H9 (cell line): ENCODE data around the gene PERCC1. TPM values are rescaled to one million over a fixed set of nuclear protein-coding genes. Genes with fewer than 3 reads are reported as not detected.

Source experiments
- DNase-seq: peaks from one replicate; pipeline ENCODE4 v3.0.0-alpha.2; 2017
- H2AFZ ChIP-seq: one replicate; pipeline ENCODE4 v1.6.1; 2013; ENCODE audit warnings: mild to moderate bottlenecking, low read length, control low read depth, moderate library complexity
- H2AK5ac ChIP-seq: 2 replicates; pipeline ENCODE4 v1.6.1; 2013; ENCODE audit warnings: low read length, control low read depth, mixed read lengths; ENCODE audit not compliant: insufficient read length
- H2BK120ac ChIP-seq: one replicate; pipeline ENCODE4 v1.6.1; 2013; ENCODE audit warnings: low read depth, mild to moderate bottlenecking, low read length, control low read depth, inconsistent platforms; ENCODE audit not compliant: poor library complexity, severe bottlenecking
- H2BK12ac ChIP-seq: 2 replicates; pipeline ENCODE4 v1.6.1; 2013; ENCODE audit warnings: low read length, control low read depth, mixed read lengths, low read depth; ENCODE audit not compliant: insufficient read length
- H2BK15ac ChIP-seq: 2 replicates; pipeline ENCODE4 v1.6.1; 2013; ENCODE audit warnings: low read depth, low read length, control low read depth
- H2BK20ac ChIP-seq: one replicate; pipeline ENCODE4 v1.6.1; 2013; ENCODE audit warnings: low read depth, mild to moderate bottlenecking, low read length, control low read depth, inconsistent platforms; ENCODE audit not compliant: poor library complexity, severe bottlenecking
- H2BK5ac ChIP-seq: 2 replicates; pipeline ENCODE4 v1.6.1; 2013; ENCODE audit warnings: low read length, control low read depth, mixed read lengths; ENCODE audit not compliant: insufficient read length
- H3K14ac ChIP-seq: 2 replicates; pipeline ENCODE4 v1.6.1; 2013; ENCODE audit warnings: low read length, control low read depth; ENCODE audit not compliant: insufficient read depth
- H3K18ac ChIP-seq: 2 replicates; pipeline ENCODE4 v1.6.1; 2013; ENCODE audit warnings: low read depth, mild to moderate bottlenecking, mixed read lengths, low read length, control low read depth; ENCODE audit not compliant: insufficient read length
- H3K23ac ChIP-seq: 2 replicates; pipeline ENCODE4 v1.6.1; 2013; ENCODE audit warnings: low read length, control low read depth, mixed read lengths, low read depth; ENCODE audit not compliant: insufficient read length
- H3K23me2 ChIP-seq: 2 replicates; pipeline ENCODE4 v1.6.1; 2013; ENCODE audit warnings: low read depth, mild to moderate bottlenecking, mixed read lengths, low read length, control low read depth; ENCODE audit not compliant: insufficient read length, poor library complexity, severe bottlenecking
- H3K27ac ChIP-seq: 2 replicates; pipeline ENCODE4 v1.5.1; 2013; ENCODE audit warnings: low read length, control low read depth, mixed read lengths, low read depth; ENCODE audit not compliant: insufficient read length
- H3K27me3 ChIP-seq: 2 replicates; pipeline ENCODE4 v1.6.1; 2013; ENCODE audit warnings: low read length, control low read depth, inconsistent platforms; ENCODE audit not compliant: insufficient read depth
- H3K4ac ChIP-seq: 2 replicates; pipeline ENCODE4 v1.6.1; 2013; ENCODE audit warnings: low read depth, mild to moderate bottlenecking, control low read depth, inconsistent platforms, low read length, moderate library complexity
- H3K4me1 ChIP-seq: 2 replicates; pipeline ENCODE4 v1.6.1; 2013; ENCODE audit warnings: low read length, control low read depth, inconsistent platforms; ENCODE audit not compliant: insufficient read depth
- H3K4me2 ChIP-seq: 2 replicates; pipeline ENCODE4 v1.6.1; 2013; ENCODE audit warnings: low read length, control low read depth, mixed read lengths; ENCODE audit not compliant: insufficient read length, insufficient read depth
- H3K56ac ChIP-seq: 2 replicates; pipeline ENCODE4 v1.6.1; 2013; ENCODE audit warnings: low read depth, mild to moderate bottlenecking, mixed read lengths, low read length, control low read depth; ENCODE audit not compliant: insufficient read length
- H3K79me1 ChIP-seq: 2 replicates; pipeline ENCODE4 v1.6.1; 2013; ENCODE audit warnings: low read depth, mild to moderate bottlenecking, moderate library complexity, low read length, control low read depth, inconsistent platforms; ENCODE audit not compliant: insufficient read depth, poor library complexity, severe bottlenecking
- H3K79me2 ChIP-seq: 2 replicates; pipeline ENCODE4 v1.6.1; 2013; ENCODE audit warnings: low read length, control low read depth, inconsistent platforms; ENCODE audit not compliant: insufficient read depth
- H3K9ac ChIP-seq: 2 replicates; pipeline ENCODE4 v1.6.1; 2013; ENCODE audit warnings: low read length, control low read depth, mixed read lengths; ENCODE audit not compliant: insufficient read length; ENCODE audit errors: extremely low read depth
- H3K9me3 ChIP-seq: one replicate; pipeline ENCODE4 v1.6.1; 2013; ENCODE audit warnings: low read depth, low read length, inconsistent platforms; ENCODE audit not compliant: control insufficient read depth
- H3T11ph ChIP-seq: one replicate; pipeline ENCODE4 v1.6.1; 2013; ENCODE audit warnings: mild to moderate bottlenecking, low read length, control low read depth, inconsistent platforms
- H4K20me1 ChIP-seq: one replicate; pipeline ENCODE4 v1.6.1; 2013; ENCODE audit not compliant: control insufficient read depth, insufficient read length, insufficient read depth
- H4K5ac ChIP-seq: 2 replicates; pipeline ENCODE4 v1.6.1; 2013; ENCODE audit warnings: low read depth, mild to moderate bottlenecking, mixed read lengths, low read length, control low read depth; ENCODE audit not compliant: insufficient read length
- H4K8ac ChIP-seq: replicated peaks from 2 replicates; pipeline ENCODE4 v1.6.1; 2013; ENCODE audit warnings: low read length, control low read depth, mixed read lengths, low read depth; ENCODE audit not compliant: insufficient read length
- H4K91ac ChIP-seq: 2 replicates; pipeline ENCODE4 v1.6.1; 2013; ENCODE audit warnings: low read depth, mild to moderate bottlenecking, moderate library complexity, mixed read lengths, low read length, control low read depth; ENCODE audit not compliant: insufficient read length
- H3K27ac Mint-ChIP-seq, 3 experiments: 2 replicates in 2 of 3; 3 replicates in 1 of 3; pipeline ENCODE4 v1.8.0; 2020 to 2021; ENCODE audit warnings: mixed read lengths in 3 of 3, mild to moderate bottlenecking in 1 of 3, moderate library complexity in 1 of 3
- H3K27me3 Mint-ChIP-seq: 2 replicates; pipeline ENCODE4 v1.8.0; 2021; ENCODE audit warnings: low read depth, mild to moderate bottlenecking, moderate library complexity, mixed read lengths
- H3K36me3 Mint-ChIP-seq, 3 experiments: 2 replicates in 2 of 3; 3 replicates in 1 of 3; pipeline ENCODE4 v1.8.0; 2020 to 2021; ENCODE audit warnings: low read depth in 3 of 3, mixed read lengths in 3 of 3; ENCODE audit not compliant: insufficient read depth in 1 of 3
- H3K4me1 Mint-ChIP-seq, 2 experiments: 2 replicates each; pipeline ENCODE4 v1.8.0; 2020; ENCODE audit warnings: mixed read lengths in 2 of 2
- H3K4me3 Mint-ChIP-seq, 2 experiments: 2 replicates in 1 of 2; 3 replicates in 1 of 2; pipeline ENCODE4 v1.8.0; 2020 to 2021; ENCODE audit warnings: mild to moderate bottlenecking in 2 of 2, mixed read lengths in 2 of 2, moderate library complexity in 1 of 2
- H3K9me3 Mint-ChIP-seq, 2 experiments: 2 replicates in 1 of 2; 3 replicates in 1 of 2; pipeline ENCODE4 v1.8.0; 2020; ENCODE audit warnings: mild to moderate bottlenecking in 2 of 2, mixed read lengths in 2 of 2, moderate library complexity in 1 of 2
- WGBS: extraction: QIAGEN DNeasy Blood & Tissue Kit; methylation state at CpG from one replicate; pipeline ENCODE4 v1.1.7; 2013; ENCODE audit warnings: missing lambda C conversion rate, low lambda C conversion rate, mixed read lengths; ENCODE audit not compliant: insufficient read length; ENCODE audit errors: extremely low coverage; 5-methylcytosine and 5-hydroxymethylcytosine counted together
- total RNA-seq: library from RNA; stranded (reverse); gene quantifications from 2 replicates; pipeline ENCODE4 v1.2.1, GENCODE V29; 2021
- TF ChIP-seq, protein P1 (sequence below): fragments of 200-600 bp; sonication (generic); conservative IDR thresholded peaks from 3 replicates; pipeline ENCODE4 v1.8.0; 2021; ENCODE audit warnings: antibody characterized with exemption, mild to moderate bottlenecking

PERCC1 gene
- total RNA-seq, 1 experiment from 2014 or later: not detected

DNA sequence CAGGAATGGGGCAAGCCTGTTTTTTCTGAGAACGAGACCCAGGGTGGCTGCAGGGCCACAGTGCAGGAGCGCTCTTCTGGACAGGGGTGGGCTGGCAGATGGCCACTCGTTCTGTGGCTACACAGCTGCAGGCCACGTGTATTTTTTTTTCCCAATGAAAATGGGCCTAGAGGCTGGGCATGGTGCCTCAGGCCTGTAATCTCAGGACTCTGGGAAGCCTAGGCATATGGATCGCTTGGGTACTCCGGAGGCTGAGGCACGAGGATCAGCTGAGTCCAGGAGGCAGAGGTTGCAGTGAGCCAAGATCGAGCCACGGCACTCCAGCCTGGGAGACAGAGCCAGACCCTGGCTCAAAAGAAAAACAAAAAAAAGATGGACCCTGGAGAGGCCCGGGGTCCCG, 23.1 kb upstream of the PERCC1 start:
- no peaks in the 10 kb centered on the region for H3K9me3 Mint-ChIP-seq
- no peaks in the 10 kb centered on the region for H3K23me2 ChIP-seq
- no peaks in the 10 kb centered on the region for H3K27me3 ChIP-seq
- H4K20me1 ChIP-seq: no peaks in the 10 kb centered on the region
- H3K4me3 Mint-ChIP-seq: peak overlapping the region; percentile 69 to 70
- no peaks in the 10 kb centered on the region for H3K27me3 Mint-ChIP-seq
- H3K4me1 ChIP-seq: no peaks in the 10 kb centered on the region
- no peak overlapping the region for H2AFZ ChIP-seq
- no peaks in the 10 kb centered on the region; the same call in 1 of the 2 replicates for H3K79me2 ChIP-seq
- no peak overlapping the region for H4K8ac ChIP-seq
- H2BK12ac ChIP-seq: no peak overlapping the region
- H2BK120ac ChIP-seq: no peak overlapping the region
- H3K27ac Mint-ChIP-seq: peak overlapping the region in 1 of 3 experiments; percentile 70; a peak in 1 of 7 replicates
- no peak overlapping the region for H2BK5ac ChIP-seq
- no peak for DNase-seq
- no peak overlapping the region for H3K9ac ChIP-seq
- TF ChIP-seq, protein P1, sequence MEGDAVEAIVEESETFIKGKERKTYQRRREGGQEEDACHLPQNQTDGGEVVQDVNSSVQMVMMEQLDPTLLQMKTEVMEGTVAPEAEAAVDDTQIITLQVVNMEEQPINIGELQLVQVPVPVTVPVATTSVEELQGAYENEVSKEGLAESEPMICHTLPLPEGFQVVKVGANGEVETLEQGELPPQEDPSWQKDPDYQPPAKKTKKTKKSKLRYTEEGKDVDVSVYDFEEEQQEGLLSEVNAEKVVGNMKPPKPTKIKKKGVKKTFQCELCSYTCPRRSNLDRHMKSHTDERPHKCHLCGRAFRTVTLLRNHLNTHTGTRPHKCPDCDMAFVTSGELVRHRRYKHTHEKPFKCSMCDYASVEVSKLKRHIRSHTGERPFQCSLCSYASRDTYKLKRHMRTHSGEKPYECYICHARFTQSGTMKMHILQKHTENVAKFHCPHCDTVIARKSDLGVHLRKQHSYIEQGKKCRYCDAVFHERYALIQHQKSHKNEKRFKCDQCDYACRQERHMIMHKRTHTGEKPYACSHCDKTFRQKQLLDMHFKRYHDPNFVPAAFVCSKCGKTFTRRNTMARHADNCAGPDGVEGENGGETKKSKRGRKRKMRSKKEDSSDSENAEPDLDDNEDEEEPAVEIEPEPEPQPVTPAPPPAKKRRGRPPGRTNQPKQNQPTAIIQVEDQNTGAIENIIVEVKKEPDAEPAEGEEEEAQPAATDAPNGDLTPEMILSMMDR: no peak
- WGBS: no CpG with 5 or more reads among the region's 11 CpGs
- H3K4ac ChIP-seq: no peak overlapping the region
- no peak overlapping the region for H2BK20ac ChIP-seq
- no peak overlapping the region for H2BK15ac ChIP-seq
- no peak overlapping the region for H3T11ph ChIP-seq
- no peak overlapping the region for H3K27ac ChIP-seq
- no peak overlapping the region for H3K4me2 ChIP-seq
- H4K5ac ChIP-seq: no peak overlapping the region
- H3K36me3 Mint-ChIP-seq: peaks cover 0 to 10% (median 4%) of the 10 kb centered on the region in 3 experiments; a peak in 4 of 7 replicates
- H3K14ac ChIP-seq: no peak overlapping the region
- H3K79me1 ChIP-seq: no peaks in the 10 kb centered on the region
- H4K91ac ChIP-seq: no peak overlapping the region
- no peak overlapping the region for H2AK5ac ChIP-seq
- H3K18ac ChIP-seq: peak overlapping the region; percentile 30
- H3K4me1 Mint-ChIP-seq: peaks cover 0 to 2% of the 10 kb centered on the region in 2 experiments; a peak in 1 of 4 replicates
- H3K23ac ChIP-seq: no peak overlapping the region
- H3K56ac ChIP-seq: no peak overlapping the region
- no peaks in the 10 kb centered on the region for H3K9me3 ChIP-seq
